Measurements from ENCODE around the gene PDE2A. TPM values are rescaled to one million over a fixed set of nuclear protein-coding genes. Genes with fewer than 3 reads are reported as not detected.

The PDE2A gene
- total and polyA plus RNA-seq, 2 donors (not counting 3 experiments of a cell fraction or from before 2014, with no cell fraction given): 14.8 to 16.8 TPM

GRCh38 chr11:72723508-72723907 lies 49.3 kb upstream of the PDE2A start:
- Histone ChIP-seq H3K4me1 (ENCODE audit: control insufficient read depth, extremely low read depth, insufficient read depth, low read length) (peaks cover 25% of the 10 kb centered on the region), H4K20me1 (replicated peaks; ENCODE audit: control insufficient read depth, extremely low read depth, insufficient read depth, low read length) (no peaks in the 10 kb centered on the region), H3K9ac (replicated peaks; ENCODE audit: extremely low read depth, insufficient read depth, low read length) (no peak overlapping the region), H3K9me1 (replicated peaks; ENCODE audit: control insufficient read depth, extremely low read depth, insufficient read depth, low read length) (no peaks in the 10 kb centered on the region), H3K27ac (ENCODE audit: insufficient read depth, low read depth, low read length) (no peak overlapping the region), H3K36me3 (ENCODE audit: control insufficient read depth in 2 of 2, extremely low read depth in 1 of 2, insufficient read depth in 2 of 2, low read length in 2 of 2) (no peaks in the 10 kb centered on the region), H3K27me3 (ENCODE audit: control insufficient read depth in 2 of 2, insufficient read depth in 2 of 2, low read length in 2 of 2) (no peaks in the 10 kb centered on the region), H2AFZ (ENCODE audit: low read depth, low read length) (no peak overlapping the region), H3K4me2 (ENCODE audit: insufficient read depth, low read length) (no peak overlapping the region), H3K4me3 (replicated peaks in 1 of 3; ENCODE audit: insufficient read depth in 1 of 3, low read depth in 1 of 3, low read length in 3 of 3) (no peak overlapping the region), H3K9me3 (replicated peaks; ENCODE audit: control insufficient read depth, insufficient read depth, low read length) (no peaks in the 10 kb centered on the region), H3K79me2 (ENCODE audit: control insufficient read depth, insufficient read depth, low read length) (peaks cover 34% of the 10 kb centered on the region)
- no peak for FAIRE-seq
- ChIA-PET POLR2A (no interaction called here), CTCF (interaction anchor here (1.0 to 6.0 kb wide), 9 partner anchors 70 to 565 kb away, joined by 3 to 136 read pairs (median 5); partner anchors contain the start of genes ATG16L2 and STARD10)
- TF ChIP-seq POLR2AphosphoS5 (IDR thresholded peaks at IDR 0.05; ENCODE audit: insufficient read depth, low read depth, low read length): no peak
- TF ChIP-seq FOS (IDR thresholded peaks at IDR 0.05; ENCODE audit: borderline replicate concordance, insufficient read depth, low read length): no peak
- no peak for TF ChIP-seq JUN (IDR thresholded peaks at IDR 0.05; ENCODE audit: borderline replicate concordance, insufficient read depth, insufficient read length, low read depth)
- TF ChIP-seq GATA2 (IDR thresholded peaks at IDR 0.05; ENCODE audit: insufficient read depth, insufficient read length, low read depth, low read length): no peak
- TF ChIP-seq CTCF (IDR thresholded peaks at IDR 0.05; ENCODE audit: extremely low read depth in 1 of 2, insufficient read depth in 1 of 2, low read depth in 1 of 2, low read length in 2 of 2): no peak
- TF ChIP-seq EZH2 (IDR thresholded peaks at IDR 0.05; ENCODE audit: borderline replicate concordance, low read depth, low read length, severe bottlenecking): no peak
- TF ChIP-seq POLR2A (IDR thresholded peaks at IDR 0.05; ENCODE audit: low read depth, low read length): no peak
- no peak for TF ChIP-seq MYC (IDR thresholded peaks at IDR 0.05; ENCODE audit: low read depth, low read length)
- no peak for TF ChIP-seq MAX (IDR thresholded peaks at IDR 0.05; ENCODE audit: insufficient read depth, insufficient read length)
- intact Hi-C loops (cut with micrococcal nuclease) (loop anchor here (2.0 kb wide), 1 partner anchor 565 kb away; no protein-coding TSS in a partner anchor), dilution Hi-C loops (cut with MboI; ENCODE audit: extremely low pct_ligation_motif_present, low sequenced_read_pairs) (no loop called here)
- BruUV-seq (replicated peaks): no TSS peak
- no peak for DNase-seq (ENCODE audit: low read depth, low spot score)

Data from endothelial cell of umbilical vein (primary cell).